NCI-H82 (cell line): ENCODE results near the gene MB.
"Not testable (repeated sequence)": the region's sequence is repeated elsewhere in the genome, so short reads cannot be mapped to it uniquely, and the experiment has no call there.

Experiments
- DNase-seq: peaks from one replicate; lab custom pipeline; 2025; lab: John Stamatoyannopoulos, UW

The MB gene

DNA sequence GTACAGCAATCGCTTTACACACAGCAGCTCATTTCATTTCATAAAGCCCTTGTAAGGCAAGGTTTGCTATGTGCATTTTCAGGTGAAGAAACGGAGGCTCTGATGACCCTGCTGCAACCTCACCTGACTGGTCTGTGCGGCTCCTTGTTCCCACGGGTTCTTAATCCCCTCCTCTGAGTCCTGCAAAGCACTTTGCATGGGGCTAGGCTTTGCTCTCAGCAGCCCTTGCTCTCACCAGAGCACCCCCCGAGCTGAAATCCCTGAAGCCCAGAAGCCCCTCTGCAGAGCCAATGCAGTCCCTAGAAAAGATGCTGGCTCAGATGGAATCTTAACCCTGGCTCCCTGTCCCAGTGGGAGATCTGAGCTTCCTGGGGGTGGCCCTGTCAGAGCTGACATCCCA, 20.1 kb upstream of the MB start:
- peak; percentile 5 for DNase-seq

GRCh38 chr22:35634943-35635540, 17.9 kb upstream of the MB start:
- DNase-seq = peak; percentile 74

DNA sequence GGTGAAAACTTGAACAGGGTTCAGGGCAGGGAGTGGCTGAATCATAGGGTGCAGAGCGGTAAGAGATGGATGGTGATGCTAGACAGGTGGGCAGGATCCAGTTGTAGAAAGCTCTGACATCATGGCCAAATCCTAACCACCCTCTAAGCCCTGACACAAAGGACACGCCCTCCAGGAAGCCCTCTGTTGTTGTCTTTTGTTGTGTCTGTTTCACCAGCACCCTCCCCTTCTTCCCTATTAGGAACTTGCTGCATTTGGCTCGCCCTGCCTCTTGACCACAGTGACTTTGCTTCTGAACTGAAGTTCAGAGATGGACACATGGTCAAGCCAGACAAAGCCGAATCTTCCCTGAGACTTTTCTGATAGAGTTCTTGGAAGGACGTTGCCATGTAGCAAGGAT, 16.9 kb upstream of the MB start:
- DNase-seq = peak; percentile 1

DNA sequence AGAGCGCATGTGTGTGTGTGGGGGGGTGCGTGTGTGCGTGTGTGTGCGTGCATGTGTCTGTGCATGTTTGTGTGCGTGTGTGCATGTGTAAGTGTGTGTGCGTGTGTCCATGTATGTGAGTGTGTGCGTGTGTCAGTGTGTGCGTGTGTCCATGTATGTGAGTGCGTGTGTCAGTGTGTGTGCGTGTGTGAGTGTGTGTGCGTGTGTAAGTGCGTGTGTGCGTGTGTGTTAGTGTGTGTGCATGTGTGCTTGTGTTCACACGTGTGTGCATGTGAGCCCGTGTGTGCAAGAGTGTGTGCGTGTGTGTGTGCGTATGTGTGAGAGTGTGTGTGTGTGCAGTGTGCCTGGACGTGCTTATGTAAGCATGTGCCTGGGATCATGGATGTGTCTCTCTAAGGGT, 16.4 kb upstream of the MB start:
- DNase-seq = no peak

GRCh38 chr22:35632935-35633334, 15.8 kb upstream of the MB start:
- DNase-seq = no peak

DNA sequence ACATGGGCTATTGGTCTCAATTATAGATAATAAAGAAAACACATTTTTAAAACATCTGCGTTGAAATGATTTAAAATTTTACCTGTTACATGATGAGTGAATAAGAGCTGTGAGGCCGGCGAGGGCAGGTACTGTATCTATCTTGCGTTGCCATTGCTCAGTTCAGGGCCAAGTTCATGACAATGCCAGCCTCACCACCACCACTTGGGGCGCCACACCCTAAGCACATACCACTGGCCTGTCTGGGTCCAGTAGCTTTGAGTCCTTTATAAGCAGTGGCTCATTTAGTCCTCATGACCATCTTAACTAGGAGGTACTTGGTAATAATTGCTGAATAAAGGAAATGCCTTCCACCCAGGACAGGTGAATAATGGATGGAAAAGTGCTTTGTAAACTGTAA, 14.5 kb upstream of the MB start:
- peak; percentile 74 for DNase-seq

- DNase-seq = no peak
These were observed 13.8 kb upstream of the MB start for GRCh38 chr22:35630891-35631290.

- peak; percentile 13 for DNase-seq
These were observed 13.3 kb upstream of the MB start for GRCh38 chr22:35630387-35630793.

DNA sequence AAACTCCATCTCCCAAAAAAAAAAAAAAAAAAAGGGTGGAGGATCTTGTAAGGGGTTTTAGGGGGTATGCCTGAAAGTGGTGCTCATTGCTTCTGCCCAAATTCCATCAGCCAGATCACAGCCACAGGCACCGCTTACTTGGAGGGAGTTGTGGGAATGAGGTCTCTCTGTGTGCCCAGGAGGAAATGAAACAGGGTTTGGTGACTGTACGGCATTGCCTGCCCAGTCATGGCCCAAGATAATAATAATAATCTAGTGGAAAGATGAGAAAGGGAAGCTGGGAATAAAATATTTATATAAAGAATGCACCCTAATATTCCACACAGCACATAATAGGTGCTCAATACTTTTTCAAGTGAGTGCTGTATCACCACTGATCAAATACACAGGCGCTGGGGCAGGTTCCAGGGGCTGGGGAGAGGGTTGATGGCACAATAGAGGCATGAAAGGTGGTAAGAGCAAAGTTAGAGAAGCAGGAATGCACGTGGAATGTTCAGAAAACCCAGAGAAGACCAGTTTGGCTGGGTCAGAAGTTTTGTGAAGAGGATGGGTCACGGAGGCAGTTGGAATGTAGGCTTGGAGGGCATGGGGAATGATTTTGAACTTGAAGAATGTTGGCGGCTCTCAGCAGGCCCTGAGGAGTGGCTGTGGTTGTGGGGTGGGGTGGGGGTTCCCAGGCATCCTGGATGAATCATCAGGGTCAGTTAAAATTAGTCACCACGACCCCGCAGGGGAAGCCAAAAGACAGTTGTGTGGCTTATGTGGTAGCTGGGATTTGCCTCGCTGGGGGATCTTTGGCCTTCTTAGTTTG, 12.5 kb upstream of the MB start:
- DNase-seq = no peak

DNA sequence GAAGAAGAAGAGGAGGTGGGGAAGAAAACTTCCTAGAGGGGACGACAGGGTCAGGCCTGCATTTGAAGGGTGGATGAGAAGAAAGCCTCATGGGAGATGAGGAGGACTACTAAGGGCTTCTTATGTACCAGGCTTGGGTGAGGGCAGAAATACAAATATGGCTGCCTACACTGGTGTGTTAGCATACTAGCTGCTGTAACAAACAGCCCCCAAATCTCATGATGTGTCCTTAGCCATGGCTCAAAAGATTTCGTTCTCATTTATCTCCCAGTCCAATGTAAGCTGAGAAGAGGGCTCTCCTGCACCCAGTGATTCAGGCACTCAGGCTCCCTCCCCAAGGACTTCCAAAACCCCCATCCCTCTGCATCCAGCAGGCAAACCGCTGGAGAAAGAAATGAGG, 11.6 kb upstream of the MB start:
- no peak for DNase-seq

- peak; percentile 53 for DNase-seq
These were observed 10.3 kb upstream of the MB start for GRCh38 chr22:35627267-35628041.

DNA sequence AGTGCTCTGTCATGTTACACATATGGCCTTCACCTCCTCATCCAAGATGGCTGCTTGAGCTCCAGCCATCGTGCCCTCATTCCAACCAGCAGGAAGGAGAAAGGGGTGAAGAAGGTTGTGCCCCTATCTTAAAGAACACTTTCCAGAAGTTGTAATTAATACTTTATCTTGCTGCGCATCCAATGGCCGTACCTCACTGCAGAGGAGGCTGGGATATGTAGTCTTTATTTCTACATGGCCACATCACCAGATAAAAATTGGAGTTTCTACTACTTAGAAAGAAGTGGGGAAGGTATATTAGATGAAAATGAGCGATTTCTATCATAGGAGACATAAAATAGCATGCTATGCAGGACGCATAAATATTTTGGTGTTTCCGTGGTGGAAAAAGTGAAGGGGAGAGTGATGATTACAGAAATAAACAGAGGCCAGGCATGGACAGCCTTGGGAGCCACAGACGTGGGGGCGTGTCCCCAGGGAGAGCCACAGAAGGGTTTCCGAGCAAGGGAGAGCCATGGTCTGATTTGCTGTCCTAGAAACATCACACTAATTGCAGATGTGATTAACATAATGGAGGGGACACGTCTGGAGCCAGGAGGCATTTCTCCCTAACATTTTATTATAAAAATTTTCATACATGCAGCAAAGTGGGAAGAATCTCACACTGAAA, 8.8 kb upstream of the MB start:
- peak; percentile 31 for DNase-seq

- no peak for DNase-seq
These were observed 7.4 kb upstream of the MB start for GRCh38 chr22:35624547-35624946.

GRCh38 chr22:35623885-35624284, 6.8 kb upstream of the MB start:
- DNase-seq = not testable (repeated sequence)

DNA sequence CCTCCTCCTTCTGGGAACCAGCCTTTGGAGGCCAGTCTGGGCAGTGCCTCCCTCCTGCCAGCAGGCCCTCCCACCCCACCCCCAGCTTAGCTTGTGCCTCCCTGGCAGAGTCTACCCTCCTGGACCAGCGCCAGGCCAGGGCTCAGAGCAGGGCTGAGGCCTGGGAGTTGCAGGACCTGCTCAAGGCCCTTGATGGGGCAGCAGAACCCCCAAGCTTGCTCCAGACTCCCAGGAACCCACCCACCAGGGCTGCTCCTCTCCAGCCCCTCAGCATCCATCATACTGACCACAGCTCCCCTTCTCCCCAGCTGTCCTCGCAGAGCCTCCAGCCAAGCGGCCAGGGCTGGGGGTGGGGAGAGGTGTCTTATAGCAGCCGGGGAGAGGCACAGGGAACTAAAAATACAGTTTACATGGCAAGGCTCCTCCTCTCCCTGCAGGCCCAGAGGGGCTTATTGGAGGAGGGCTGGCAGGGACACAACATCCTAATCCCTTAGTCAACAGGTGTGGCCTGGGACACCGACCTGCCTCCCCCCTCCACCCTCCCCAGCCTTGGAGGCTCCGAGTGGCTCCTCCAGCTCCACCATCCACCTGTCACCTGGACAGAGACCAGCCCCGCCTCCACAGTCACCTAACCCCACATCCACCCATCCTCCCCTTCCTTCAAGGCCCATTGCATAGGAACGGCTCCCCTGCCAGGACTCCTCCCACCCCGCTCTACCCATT, 5.2 kb upstream of the MB start:
- peak; percentile 63 for DNase-seq

DNA sequence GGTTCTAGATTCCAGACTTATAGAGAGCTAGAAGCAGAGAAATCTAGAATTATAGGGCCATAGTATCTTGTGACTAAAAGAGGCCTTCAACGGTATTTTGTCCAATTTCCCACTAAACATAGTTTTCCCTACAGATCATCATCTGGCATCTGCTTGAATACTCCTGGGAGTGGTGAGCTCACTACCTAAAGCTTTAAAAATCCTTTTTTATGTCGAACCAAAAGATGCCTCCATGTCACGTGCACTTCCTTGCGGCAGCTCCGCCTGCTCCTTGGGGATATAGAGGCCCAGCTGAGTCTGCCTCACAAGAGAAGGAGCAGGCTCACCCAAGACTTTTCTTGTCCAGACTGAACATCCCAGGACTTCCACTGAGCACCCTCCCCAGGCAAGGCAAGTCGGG, 4.3 kb upstream of the MB start:
- DNase-seq = no peak

DNA sequence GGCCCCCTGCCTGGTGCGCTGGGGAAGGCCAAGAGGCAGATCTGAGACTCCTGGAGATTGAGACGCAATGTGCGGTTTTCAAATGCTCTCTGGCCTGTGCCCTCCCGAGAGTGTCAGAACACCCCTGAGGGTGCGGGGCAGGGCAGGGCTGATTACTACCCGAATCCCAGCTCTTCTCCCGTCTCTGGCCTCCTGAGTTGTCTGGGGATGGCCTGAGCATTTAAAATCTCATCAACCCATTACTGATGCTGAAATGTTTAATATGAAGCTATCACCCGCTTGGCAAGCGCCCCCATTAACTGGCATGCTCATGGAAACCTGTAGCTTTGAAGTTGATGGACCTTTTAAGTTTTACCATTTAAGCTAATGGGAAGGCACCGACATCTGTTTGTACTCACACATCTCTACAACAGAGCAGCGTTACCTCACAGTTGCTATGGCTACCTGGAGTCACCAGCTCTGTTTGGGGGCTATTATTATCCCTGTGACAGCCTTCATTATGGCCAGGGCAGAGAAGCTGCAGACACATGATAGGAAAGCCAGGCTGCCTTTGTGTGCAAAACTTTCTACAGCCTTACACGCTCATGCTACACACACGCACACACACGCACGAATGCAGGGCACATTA, 3.6 kb upstream of the MB start:
- peak; percentile 18 for DNase-seq

- no peak for DNase-seq
These were observed 2.4 kb upstream of the MB start for GRCh38 chr22:35619336-35620094.

DNA sequence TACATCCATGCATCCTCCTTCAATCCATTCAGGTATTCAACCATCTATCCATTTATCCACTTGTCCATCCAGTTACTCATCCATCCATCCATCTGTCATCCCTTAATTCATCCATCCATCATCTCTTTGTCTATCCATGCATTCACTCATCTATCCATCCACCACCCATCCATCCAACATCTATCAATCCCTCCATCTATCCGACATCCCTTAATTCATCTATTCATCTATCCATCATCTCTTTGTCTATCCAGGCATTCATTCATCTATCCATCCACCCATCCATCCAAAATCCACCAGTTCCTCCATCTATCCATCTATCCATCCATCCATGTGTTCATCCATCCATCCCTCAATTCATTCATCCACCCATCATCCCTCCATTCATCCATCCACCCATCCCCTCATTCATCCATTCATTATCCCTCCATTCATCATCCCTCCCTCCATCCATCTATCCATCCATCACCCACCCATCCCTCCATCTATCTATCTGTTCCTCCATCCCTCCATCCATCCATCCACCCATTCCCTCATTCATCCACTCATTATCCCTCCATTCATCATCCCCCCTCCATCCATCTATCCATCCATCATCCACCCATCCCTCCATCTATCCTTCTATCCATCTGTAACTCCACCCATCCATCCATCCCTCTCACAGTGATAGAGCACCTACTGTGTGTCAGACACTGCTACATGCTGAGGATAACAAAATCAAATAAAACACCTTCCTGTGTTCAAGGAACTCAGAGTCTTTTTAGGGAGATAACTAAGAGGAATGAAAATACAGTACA, 1.5 kb upstream of the MB start:
- no peak for DNase-seq

DNA sequence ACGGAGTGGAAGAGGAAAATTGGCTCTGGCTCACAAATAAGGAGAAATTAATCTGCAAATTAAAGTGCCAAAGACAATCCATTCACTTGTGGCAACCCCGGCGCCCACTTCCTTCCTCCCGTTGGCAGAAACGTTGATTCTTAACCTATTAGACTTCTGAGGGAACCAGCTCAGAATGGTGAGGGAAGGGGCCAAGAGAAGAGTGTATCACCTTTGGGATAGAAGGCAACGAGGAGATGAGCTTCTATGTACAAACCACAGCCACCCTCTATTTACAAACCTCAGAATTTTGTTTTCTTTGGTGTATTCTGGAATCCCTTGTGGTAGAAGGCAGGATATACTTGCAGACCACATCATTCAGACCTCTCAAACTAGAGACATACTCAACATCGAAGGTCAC, 1.1 kb downstream of the MB start:
- DNase-seq = no peak
